Astrocyte (in vitro differentiated cells and primary cell): ENCODE results near the gene UTY.

Experiments
- CTCF ChIP-seq: IDR thresholded peaks from 2 replicates; pipeline ENCODE4 v1.5.1; 2011; ENCODE audit warnings: low read depth, mild to moderate bottlenecking, inconsistent platforms, low read length, moderate library complexity; ENCODE audit not compliant: insufficient read depth
- EZH2 ChIP-seq: IDR thresholded peaks from 2 replicates; pipeline ENCODE4 v1.6.1; 2012; ENCODE audit warnings: mild to moderate bottlenecking, low read length, inconsistent platforms; ENCODE audit not compliant: insufficient read depth

GRCh38 chrY:13423281-13423732 is 56.5 kb downstream of the UTY start:
- TF ChIP-seq EZH2 (no peak), CTCF (no peak)
